MCF 10A (cell line): ENCODE data around the gene ADD3. TPM values are rescaled to one million over a fixed set of nuclear protein-coding genes. Genes with fewer than 3 reads are reported as not detected.
"Not testable (repeated sequence)": the region's sequence is repeated elsewhere in the genome, so short reads cannot be mapped to it uniquely, and the experiment has no call there.

Experiments used
- BruUV-seq: library from RNA; stranded (reverse); fragments of 400-500 nt; replicated peaks from 2 replicates; lab custom pipeline; 2021; lab: Mats Ljungman, UMichigan
- CTCF ChIA-PET: fragments of 300-600 bp; sonication (Branson Sonifier 250); formaldehyde crosslinking; extraction: SDS; loops from one replicate; lab custom pipeline; 2021; ENCODE audit warnings: antibody characterized with exemption, inconsistent platforms; lab: Yijun Ruan, JAX
- POLR2A ChIA-PET: fragments of 300-600, 350-650 bp; sonication (Branson Sonifier 250); formaldehyde crosslinking; extraction: SDS; loops from one replicate; lab custom pipeline; 2020; ENCODE audit warnings: antibody characterized with exemption, inconsistent platforms; lab: Yijun Ruan, JAX
- DNase-seq: peaks from one replicate; pipeline ENCODE4 v3.0.0-alpha.2; 2018; ENCODE audit not compliant: unreplicated experiment
- H3K27ac Mint-ChIP-seq: one replicate; pipeline ENCODE4 v1.8.0; 2022; ENCODE audit warnings: mild to moderate bottlenecking, low read depth, mixed read lengths; ENCODE audit not compliant: unreplicated experiment
- H3K27me3 Mint-ChIP-seq: one replicate; pipeline ENCODE4 v1.8.0; 2022; ENCODE audit warnings: mixed read lengths; ENCODE audit not compliant: insufficient read depth, unreplicated experiment
- H3K36me3 Mint-ChIP-seq: one replicate; pipeline ENCODE4 v1.8.0; 2022; ENCODE audit warnings: mild to moderate bottlenecking, moderate library complexity, mixed read lengths; ENCODE audit not compliant: insufficient read depth, unreplicated experiment
- H3K4me1 Mint-ChIP-seq: one replicate; pipeline ENCODE4 v1.8.0; 2022; ENCODE audit warnings: mixed read lengths; ENCODE audit not compliant: insufficient read depth, unreplicated experiment
- H3K4me3 Mint-ChIP-seq: one replicate; pipeline ENCODE4 v1.8.0; 2022; ENCODE audit warnings: mild to moderate bottlenecking, moderate library complexity, mixed read lengths; ENCODE audit not compliant: unreplicated experiment
- H3K9me3 Mint-ChIP-seq: one replicate; pipeline ENCODE4 v1.8.0; 2022; ENCODE audit warnings: mixed read lengths; ENCODE audit not compliant: unreplicated experiment
- CTCF ChIP-seq: fragments of 200-600 bp; IDR thresholded peaks from one replicate; pipeline ENCODE4 v1.8.0; 2022; ENCODE audit warnings: antibody characterized with exemption, mild to moderate bottlenecking; ENCODE audit not compliant: unreplicated experiment
- intact Hi-C: fragments of 100-400 bp; cut with micrococcal nuclease; formaldehyde crosslinking; loops from 2 replicates; pipeline ENCODE4 v1.14.1; 2022
- total RNA-seq: library from RNA; stranded (reverse); gene quantifications from 2 replicates; pipeline ENCODE4 v1.2.3, GENCODE V29; 2022

The ADD3 gene
- total RNA-seq, 1 experiment from 2014 or later, result 14.5 TPM

- POLR2A ChIA-PET, result no interaction called here
- no peak for DNase-seq
- Mint-ChIP-seq H3K9me3 (no peaks in the 10 kb centered on the region), H3K27me3 (no peaks in the 10 kb centered on the region), H3K27ac (no peak overlapping the region), H3K4me3 (no peak overlapping the region), H3K36me3 (peaks cover 4% of the 10 kb centered on the region), H3K4me1 (no peaks in the 10 kb centered on the region)
- intact Hi-C loops, result no loop called here
- TF ChIP-seq CTCF, result no peak
- CTCF ChIA-PET, result interaction anchor here (1.2 kb wide), 1 partner anchor 226 kb away, joined by 6 read pairs; no protein-coding TSS in a partner anchor
- BruUV-seq, result no TSS peak
Measured at GRCh38 chr10:110109511-110109910, 101.7 kb downstream of the ADD3 start.

- POLR2A ChIA-PET, result no interaction called here
- TF ChIP-seq CTCF, result no peak
- Mint-ChIP-seq H3K4me3 (no peak overlapping the region), H3K36me3 (peaks cover 8% of the 10 kb centered on the region), H3K27ac (no peak overlapping the region), H3K9me3 (no peaks in the 10 kb centered on the region), H3K27me3 (no peaks in the 10 kb centered on the region), H3K4me1 (no peaks in the 10 kb centered on the region)
- DNase-seq, result no peak
- intact Hi-C loops, result no loop called here
- CTCF ChIA-PET, result interaction anchor here (0.6 to 1.2 kb wide), 3 partner anchors 22 to 229 kb away, joined by 3 to 6 read pairs (median 3); no protein-coding TSS in a partner anchor
- no TSS peak for BruUV-seq
Measured at GRCh38 chr10:110110338-110110737, 102.6 kb downstream of the ADD3 start.

GRCh38 chr10:110113670-110114337 is 106.0 kb downstream of the ADD3 start:
- BruUV-seq, result no TSS peak
- H3K36me3 Mint-ChIP-seq, result peaks cover 8% of the 10 kb centered on the region
- CTCF ChIA-PET, result no interaction called here

GRCh38 chr10:110114668-110115067 is 106.9 kb downstream of the ADD3 start:
- not testable (repeated sequence) for H3K4me1 Mint-ChIP-seq, BruUV-seq

More at GRCh38 chr10:110113670-110114337, 106.0 kb downstream of the ADD3 start:
- no peaks in the 10 kb centered on the region for H3K9me3 Mint-ChIP-seq
- no peak for TF ChIP-seq CTCF
- H3K4me1 Mint-ChIP-seq, result no peaks in the 10 kb centered on the region
- no peak overlapping the region for H3K4me3 Mint-ChIP-seq
- intact Hi-C loops, result no loop called here
- DNase-seq, result no peak
- POLR2A ChIA-PET, result no interaction called here
- H3K27ac Mint-ChIP-seq, result no peak overlapping the region
- H3K27me3 Mint-ChIP-seq, result no peaks in the 10 kb centered on the region

More at GRCh38 chr10:110114668-110115067, 106.9 kb downstream of the ADD3 start:
- POLR2A ChIA-PET, H3K27me3 Mint-ChIP-seq, H3K27ac Mint-ChIP-seq, DNase-seq, intact Hi-C loops, H3K4me3 Mint-ChIP-seq, H3K36me3 Mint-ChIP-seq, H3K9me3 Mint-ChIP-seq: not testable (repeated sequence)
- CTCF ChIA-PET, result interaction anchor here (0.6 kb wide), 1 partner anchor 53 kb away, joined by 3 read pairs; no protein-coding TSS in a partner anchor
